ENCODE data around the gene CDCA4.

GRCh38 chr14:105014631-105015030, 6.3 kb downstream of the CDCA4 start:
- TF ChIP-seq CTCF (IDR thresholded peaks at IDR 0.05; ENCODE audit: insufficient read depth, low read length, poor library complexity, severe bottlenecking) (no peak), EZH2phosphoT487 (conservative IDR thresholded peaks at IDR 0.05; ENCODE audit: low read length) (no peak)
